K562 (cell line): ENCODE data around the gene ALDH9A1. TPM values are rescaled to one million over a fixed set of nuclear protein-coding genes. Genes with fewer than 3 reads are reported as not detected.

Experiments
- CREB1 ChIP-seq, 2 experiments: sonication (generic) in 1 of 2; formaldehyde crosslinking in 1 of 2; IDR thresholded peaks; 2 replicates each; pipeline versions ENCODE4 v1.6.1 to v1.8.0; 2012 to 2022; ENCODE audit warnings: inconsistent platforms in 1 of 2, mild to moderate bottlenecking in 1 of 2, missing genetic modification reagents in 1 of 2, moderate library complexity in 1 of 2
- CREB5 ChIP-seq: fragments of 250-450 bp; sonication (Bioruptor Pico); IDR thresholded peaks from 2 replicates; pipeline ENCODE4 v1.5.0; 2020; ENCODE audit warnings: mild to moderate bottlenecking
- EP300 ChIP-seq: IDR thresholded peaks from 2 replicates; pipeline ENCODE4 v1.6.1; 2012; ENCODE audit warnings: low read length, improper control_type of control experiment
- FUS ChIP-seq: fragments of 200-400 bp; formaldehyde crosslinking; optimal IDR thresholded peaks from 2 replicates; pipeline ENCODE3; 2017; ENCODE audit warnings: low read depth, low read length
- MAZ ChIP-seq, 2 experiments: fragments of 450-650 bp in 1 of 2; sonication (generic) in 1 of 2; formaldehyde crosslinking; IDR thresholded peaks in 1 of 2; conservative IDR thresholded peaks in 1 of 2; 2 replicates each; pipeline versions ENCODE4 v1.4.0 to v1.5.0; 2020; ENCODE audit warnings: mild to moderate bottlenecking in 1 of 2, missing genetic modification reagents in 1 of 2
- MED1 ChIP-seq: sonication (generic); formaldehyde crosslinking; IDR thresholded peaks from 2 replicates; pipeline ENCODE4 v1.8.1; 2023; ENCODE audit warnings: missing genetic modification reagents, borderline replicate concordance
- MYBL2 ChIP-seq, 2 experiments: fragments of 450-650 bp in 1 of 2; sonication (generic) in 1 of 2; formaldehyde crosslinking in 1 of 2; IDR thresholded peaks; 2 replicates each; pipeline versions ENCODE4 v1.6.1 to v1.8.1; 2017 to 2022; ENCODE audit warnings: borderline replicate concordance in 1 of 2, inconsistent platforms in 1 of 2, low read depth in 1 of 2, mild to moderate bottlenecking in 1 of 2, missing genetic modification reagents in 1 of 2, moderate library complexity in 1 of 2
- NCOA4 ChIP-seq: fragments of 450-650 bp; IDR thresholded peaks from 2 replicates; pipeline ENCODE4 v1.6.1; 2018; ENCODE audit warnings: mild to moderate bottlenecking; ENCODE audit not compliant: partially characterized antibody
- TAF9B ChIP-seq: fragments of 450-650 bp; IDR thresholded peaks from 2 replicates; pipeline ENCODE4 v1.6.1; 2018; ENCODE audit warnings: mild to moderate bottlenecking; ENCODE audit not compliant: partially characterized antibody
- TBL1XR1 ChIP-seq, 2 experiments: IDR thresholded peaks; 2 replicates each; pipeline ENCODE4 v1.6.1; 2012; ENCODE audit warnings: improper control_type of control experiment in 2 of 2, low read length in 2 of 2, mild to moderate bottlenecking in 1 of 2
- TCF7 ChIP-seq: sonication (generic); IDR thresholded peaks from 2 replicates; pipeline ENCODE4 v1.6.1; 2016; ENCODE audit warnings: antibody characterized with exemption, borderline replicate concordance
- ZNF586 ChIP-seq: fragments of 450-650 bp; formaldehyde crosslinking; conservative IDR thresholded peaks from 2 replicates; pipeline ENCODE4 v1.4.0; 2020; ENCODE audit warnings: mild to moderate bottlenecking, moderate library complexity
- ZNF699 ChIP-seq: fragments of 250-450 bp; sonication (Bioruptor Pico); IDR thresholded peaks from 2 replicates; pipeline ENCODE4 v1.8.0; 2021; ENCODE audit warnings: mild to moderate bottlenecking, moderate library complexity; ENCODE audit not compliant: insufficient replicate concordance
- polyA plus RNA-seq, 8 experiments: library from polyadenylated mRNA; depleted of rRNA in 4 of 8; stranded (reverse) in 5 of 8; unstranded in 3 of 8; fragments of >200 nt; fragmentation: Nextera tagmentation in 2 of 8; fragmentation: Illumina TruSeq in 1 of 8; extraction: Ambion mirVana in 2 of 8; extraction: Trizol in 1 of 8; gene quantifications; 2 replicates each; pipeline versions ENCODE4 v1.2.1 to v1.2.3, GENCODE V29; 2011 to 2014; ENCODE audit warnings: inconsistent platforms in 1 of 8, missing spikeins in 1 of 8
- total RNA-seq, 7 experiments: library from RNA; depleted of rRNA in 6 of 7; stranded (reverse); fragments of >200 nt in 6 of 7; fragmentation: Illumina TruSeq in 2 of 7; extraction: Trizol in 2 of 7; gene quantifications; 2 replicates each; pipeline versions ENCODE4 v1.2.1 to v1.2.3, GENCODE V29; 2011 to 2021; ENCODE audit warnings: low replicate concordance in 1 of 7
- TF ChIP-seq, protein P1 (sequence below): fragments of 250-450 bp; sonication (Bioruptor Pico); IDR thresholded peaks from 2 replicates; pipeline ENCODE4 v1.4.0; 2020; ENCODE audit warnings: mild to moderate bottlenecking, moderate library complexity, borderline replicate concordance
- TF ChIP-seq, protein P2 (sequence below): fragments of 450-650 bp; formaldehyde crosslinking; conservative IDR thresholded peaks from 2 replicates; pipeline ENCODE4 v1.4.0; 2022; ENCODE audit warnings: mild to moderate bottlenecking, missing genetic modification characterization
- TF ChIP-seq, protein P3 (sequence below), 3 experiments: IDR thresholded peaks in 2 of 3; conservative IDR thresholded peaks in 1 of 3; 2 replicates each; pipeline ENCODE4 v1.5.1; 2011 to 2012; ENCODE audit warnings: low read length in 3 of 3, mild to moderate bottlenecking in 3 of 3, control low read depth in 2 of 3, improper control_type of control experiment in 1 of 3, inconsistent platforms in 1 of 3, low read depth in 1 of 3, mixed read lengths in 1 of 3, moderate library complexity in 1 of 3; ENCODE audit not compliant: insufficient read depth in 2 of 3

ALDH9A1 gene
- total and polyA plus RNA-seq, 9 of the 15 experiments (the other 6 are each of a cell fraction or from before 2014, with no cell fraction given) = 26.5 to 54.3 (median 39.2) TPM

DNA sequence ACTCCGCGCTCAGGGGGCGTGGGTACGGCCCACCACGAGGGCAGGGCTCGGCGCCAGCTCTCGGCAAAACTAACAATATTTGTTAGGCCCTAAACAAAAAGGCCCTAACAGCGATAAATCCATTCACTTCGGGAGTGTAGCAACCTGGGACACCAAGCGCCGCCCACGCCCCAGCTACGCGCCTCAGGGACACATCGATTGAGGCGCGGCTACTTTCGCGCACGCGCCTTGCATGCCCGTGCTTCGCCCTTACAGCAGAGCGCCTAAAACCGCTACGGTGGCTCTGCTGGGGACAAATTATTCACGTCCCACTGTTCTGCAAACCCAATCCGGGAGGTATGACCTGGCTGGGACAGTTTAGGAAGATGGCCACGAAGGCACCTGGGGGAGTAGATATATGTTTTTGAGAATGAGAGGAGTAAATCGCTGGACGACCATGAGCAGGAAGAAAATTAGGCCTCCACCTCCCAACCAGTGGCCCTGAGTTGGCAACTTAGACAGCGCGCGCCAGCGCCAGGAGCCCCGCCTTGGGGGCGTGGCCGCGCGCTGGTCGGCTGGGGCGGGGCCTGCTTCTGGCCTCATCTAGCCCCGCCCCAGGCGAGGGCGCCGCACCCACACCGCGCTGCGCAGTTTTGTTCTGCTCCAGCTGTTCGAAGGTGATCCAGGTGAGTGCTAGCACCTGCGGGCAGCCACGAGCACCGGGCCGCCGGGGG, 67.6 kb downstream of the ALDH9A1 start, which contains the start of gene MGST3 (continued):
- TF ChIP-seq MED1 = no peak
- TF ChIP-seq, protein P1, sequence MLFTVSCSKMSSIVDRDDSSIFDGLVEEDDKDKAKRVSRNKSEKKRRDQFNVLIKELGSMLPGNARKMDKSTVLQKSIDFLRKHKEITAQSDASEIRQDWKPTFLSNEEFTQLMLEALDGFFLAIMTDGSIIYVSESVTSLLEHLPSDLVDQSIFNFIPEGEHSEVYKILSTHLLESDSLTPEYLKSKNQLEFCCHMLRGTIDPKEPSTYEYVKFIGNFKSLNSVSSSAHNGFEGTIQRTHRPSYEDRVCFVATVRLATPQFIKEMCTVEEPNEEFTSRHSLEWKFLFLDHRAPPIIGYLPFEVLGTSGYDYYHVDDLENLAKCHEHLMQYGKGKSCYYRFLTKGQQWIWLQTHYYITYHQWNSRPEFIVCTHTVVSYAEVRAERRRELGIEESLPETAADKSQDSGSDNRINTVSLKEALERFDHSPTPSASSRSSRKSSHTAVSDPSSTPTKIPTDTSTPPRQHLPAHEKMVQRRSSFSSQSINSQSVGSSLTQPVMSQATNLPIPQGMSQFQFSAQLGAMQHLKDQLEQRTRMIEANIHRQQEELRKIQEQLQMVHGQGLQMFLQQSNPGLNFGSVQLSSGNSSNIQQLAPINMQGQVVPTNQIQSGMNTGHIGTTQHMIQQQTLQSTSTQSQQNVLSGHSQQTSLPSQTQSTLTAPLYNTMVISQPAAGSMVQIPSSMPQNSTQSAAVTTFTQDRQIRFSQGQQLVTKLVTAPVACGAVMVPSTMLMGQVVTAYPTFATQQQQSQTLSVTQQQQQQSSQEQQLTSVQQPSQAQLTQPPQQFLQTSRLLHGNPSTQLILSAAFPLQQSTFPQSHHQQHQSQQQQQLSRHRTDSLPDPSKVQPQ (CRISPR knock-in tag) = no peak
- peak; percentile 74 for TF ChIP-seq CREB1 (IDR thresholded peaks at IDR 0.05)
- TF ChIP-seq CREB1 (CRISPR knock-in tag; IDR thresholded peaks at IDR 0.05) = peak; percentile 71; the same call in 1 of the 2 replicates
- no peak for TF ChIP-seq EP300
- TF ChIP-seq CREB5 (CRISPR knock-in tag) = no peak
- TF ChIP-seq, protein P2, sequence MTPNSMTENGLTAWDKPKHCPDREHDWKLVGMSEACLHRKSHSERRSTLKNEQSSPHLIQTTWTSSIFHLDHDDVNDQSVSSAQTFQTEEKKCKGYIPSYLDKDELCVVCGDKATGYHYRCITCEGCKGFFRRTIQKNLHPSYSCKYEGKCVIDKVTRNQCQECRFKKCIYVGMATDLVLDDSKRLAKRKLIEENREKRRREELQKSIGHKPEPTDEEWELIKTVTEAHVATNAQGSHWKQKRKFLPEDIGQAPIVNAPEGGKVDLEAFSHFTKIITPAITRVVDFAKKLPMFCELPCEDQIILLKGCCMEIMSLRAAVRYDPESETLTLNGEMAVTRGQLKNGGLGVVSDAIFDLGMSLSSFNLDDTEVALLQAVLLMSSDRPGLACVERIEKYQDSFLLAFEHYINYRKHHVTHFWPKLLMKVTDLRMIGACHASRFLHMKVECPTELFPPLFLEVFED = 0 out of 2 replicates have a peak, but pooled peaks have one; percentile 46
- no peak for TF ChIP-seq ZNF699
- TF ChIP-seq, protein P3, sequence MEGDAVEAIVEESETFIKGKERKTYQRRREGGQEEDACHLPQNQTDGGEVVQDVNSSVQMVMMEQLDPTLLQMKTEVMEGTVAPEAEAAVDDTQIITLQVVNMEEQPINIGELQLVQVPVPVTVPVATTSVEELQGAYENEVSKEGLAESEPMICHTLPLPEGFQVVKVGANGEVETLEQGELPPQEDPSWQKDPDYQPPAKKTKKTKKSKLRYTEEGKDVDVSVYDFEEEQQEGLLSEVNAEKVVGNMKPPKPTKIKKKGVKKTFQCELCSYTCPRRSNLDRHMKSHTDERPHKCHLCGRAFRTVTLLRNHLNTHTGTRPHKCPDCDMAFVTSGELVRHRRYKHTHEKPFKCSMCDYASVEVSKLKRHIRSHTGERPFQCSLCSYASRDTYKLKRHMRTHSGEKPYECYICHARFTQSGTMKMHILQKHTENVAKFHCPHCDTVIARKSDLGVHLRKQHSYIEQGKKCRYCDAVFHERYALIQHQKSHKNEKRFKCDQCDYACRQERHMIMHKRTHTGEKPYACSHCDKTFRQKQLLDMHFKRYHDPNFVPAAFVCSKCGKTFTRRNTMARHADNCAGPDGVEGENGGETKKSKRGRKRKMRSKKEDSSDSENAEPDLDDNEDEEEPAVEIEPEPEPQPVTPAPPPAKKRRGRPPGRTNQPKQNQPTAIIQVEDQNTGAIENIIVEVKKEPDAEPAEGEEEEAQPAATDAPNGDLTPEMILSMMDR (IDR thresholded peaks at IDR 0.05 in 2 of 3, conservative IDR thresholded peaks at IDR 0.05 in 1 of 3; ENCODE audit: insufficient read depth in 2 of 3, low read depth in 1 of 3, low read length in 3 of 3) = no peak; a peak in 1 of 6 replicates
- no peak for TF ChIP-seq TBL1XR1 (IDR thresholded peaks at IDR 0.05; ENCODE audit: low read length in 2 of 2)
- peak; percentile 75 for TF ChIP-seq TAF9B
- TF ChIP-seq TCF7 = peak; percentile 7; the same call in 1 of the 2 replicates
- no peak for TF ChIP-seq NCOA4
- peak; percentile 64 to 78; a peak in 3 of 4 replicates for TF ChIP-seq MAZ (CRISPR knock-in tag; conservative IDR thresholded peaks at IDR 0.05 in 1 of 2, IDR thresholded peaks at IDR 0.05 in 1 of 2)
- TF ChIP-seq MYBL2 (IDR thresholded peaks at IDR 0.05; ENCODE audit: low read depth) = no peak
- TF ChIP-seq MYBL2 (CRISPR knock-in tag; IDR thresholded peaks at IDR 0.05; ENCODE audit: borderline replicate concordance) = no peak
- peak; percentile 31 for TF ChIP-seq FUS
- TF ChIP-seq ZNF586 = no peak
